ENCODE data around the gene LSR. TPM values are rescaled to one million over a fixed set of nuclear protein-coding genes. Genes with fewer than 3 reads are reported as not detected.
A peak's percentile ranks its signal among the peaks of the same experiment; 100 is the strongest.
"Not testable (repeated sequence)": the region's sequence is repeated elsewhere in the genome, so short reads cannot be mapped to it uniquely, and the experiment has no call there.

The LSR gene
- total RNA-seq, 1 experiment from 2014 or later = 475 TPM

DNA sequence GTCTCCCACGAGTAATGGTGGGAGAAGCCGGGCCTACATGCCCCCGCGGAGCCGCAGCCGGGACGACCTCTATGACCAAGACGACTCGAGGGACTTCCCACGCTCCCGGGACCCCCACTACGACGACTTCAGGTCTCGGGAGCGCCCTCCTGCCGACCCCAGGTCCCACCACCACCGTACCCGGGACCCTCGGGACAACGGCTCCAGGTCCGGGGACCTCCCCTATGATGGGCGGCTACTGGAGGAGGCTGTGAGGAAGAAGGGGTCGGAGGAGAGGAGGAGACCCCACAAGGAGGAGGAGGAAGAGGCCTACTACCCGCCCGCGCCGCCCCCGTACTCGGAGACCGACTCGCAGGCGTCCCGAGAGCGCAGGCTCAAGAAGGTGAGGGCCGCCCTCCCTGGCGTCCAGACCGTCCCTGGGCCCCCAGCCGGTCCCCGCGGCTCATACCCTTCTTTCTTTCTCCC, 18.6 kb downstream of the LSR start:
- peak; percentile 32 for DNase-seq (ENCODE audit: low spot score)

DNA sequence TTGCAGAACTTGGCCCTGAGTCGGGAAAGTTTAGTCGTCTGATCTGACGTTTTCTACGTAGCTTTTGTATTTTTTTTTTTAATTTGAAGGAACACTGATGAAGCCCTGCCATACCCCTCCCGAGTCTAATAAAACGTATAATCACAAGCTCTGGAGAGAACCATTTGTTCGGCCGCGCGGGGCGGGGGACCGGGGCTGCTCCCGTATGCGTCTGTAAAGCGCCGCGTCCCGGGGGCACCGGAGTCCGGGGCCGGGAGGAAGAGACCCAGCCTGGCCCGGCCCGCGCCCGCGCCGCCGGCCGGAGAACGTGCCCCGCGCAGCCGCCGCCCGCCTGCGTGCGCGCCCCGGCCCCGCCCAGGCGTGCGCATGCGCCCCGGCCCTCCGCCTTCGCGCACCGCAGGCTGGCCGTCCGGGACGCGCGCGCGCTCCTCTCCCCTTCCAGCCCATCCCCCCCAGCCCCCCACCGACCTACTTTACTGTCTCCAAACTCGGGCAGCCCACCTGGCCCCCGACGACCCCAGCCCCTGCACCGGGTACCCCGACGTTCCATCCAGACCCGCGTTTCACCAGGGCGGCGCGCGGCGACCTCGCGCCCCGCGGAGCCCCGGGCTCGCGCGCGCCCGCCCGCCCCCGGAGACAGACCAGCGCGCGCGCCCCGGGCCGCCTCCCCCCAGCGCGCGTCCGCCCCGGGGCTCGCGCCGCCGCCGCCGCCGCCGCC, 19.2 kb downstream of the LSR start:
- peak; percentile 81 for DNase-seq (ENCODE audit: low spot score)

DNA sequence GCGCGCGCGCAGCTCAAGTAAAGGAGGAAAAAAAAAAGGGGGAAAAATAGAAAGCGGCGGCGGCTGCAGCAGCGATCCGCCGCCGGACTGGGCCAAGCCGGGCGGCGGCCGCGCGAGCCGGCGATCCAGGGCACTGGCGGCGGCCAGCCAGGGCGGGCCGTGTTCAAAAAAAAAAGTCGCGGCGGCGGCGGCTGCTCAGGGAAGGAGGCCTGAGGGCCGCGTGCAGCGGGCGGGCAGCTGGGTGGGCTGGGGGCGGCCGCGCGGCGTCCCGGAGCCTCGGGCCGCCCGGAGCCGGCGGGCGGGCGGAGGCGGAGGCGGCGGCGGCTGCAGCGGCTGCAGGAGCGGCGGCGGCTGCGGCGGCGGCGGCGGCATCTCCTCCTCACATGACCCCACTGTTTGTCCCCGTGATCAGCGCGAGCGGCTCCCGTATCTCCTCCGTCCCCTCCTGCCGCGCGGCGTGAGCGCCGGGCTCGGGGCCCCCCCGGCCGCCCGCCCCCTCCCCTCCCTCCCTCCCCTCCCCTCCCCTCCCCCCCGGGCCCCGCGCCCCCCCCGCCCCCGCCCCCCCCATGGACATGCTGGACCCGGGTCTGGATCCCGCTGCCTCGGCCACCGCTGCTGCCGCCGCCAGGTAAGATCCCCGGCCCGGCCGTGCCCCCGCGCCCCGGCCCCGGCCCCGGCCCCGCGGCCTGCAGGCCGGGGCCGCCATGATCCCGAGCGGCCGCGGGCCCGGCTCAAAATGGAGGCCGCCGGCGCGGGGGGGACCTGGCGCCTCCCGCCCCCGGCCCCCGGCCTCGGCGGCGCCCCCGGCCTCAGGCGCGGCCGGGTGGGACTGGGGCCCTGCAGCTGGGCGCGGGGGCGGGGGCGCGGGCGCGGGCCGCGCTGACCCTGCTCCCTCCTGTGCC, 20.0 kb downstream of the LSR start, which contains the start of gene USF2:
USF2 (plus strand) TSS at position 427 of the 902 bp plus-strand sequence; CDS start at position 567, 140 bp downstream.
- DNase-seq (ENCODE audit: low spot score) = peak; percentile 74

DNA sequence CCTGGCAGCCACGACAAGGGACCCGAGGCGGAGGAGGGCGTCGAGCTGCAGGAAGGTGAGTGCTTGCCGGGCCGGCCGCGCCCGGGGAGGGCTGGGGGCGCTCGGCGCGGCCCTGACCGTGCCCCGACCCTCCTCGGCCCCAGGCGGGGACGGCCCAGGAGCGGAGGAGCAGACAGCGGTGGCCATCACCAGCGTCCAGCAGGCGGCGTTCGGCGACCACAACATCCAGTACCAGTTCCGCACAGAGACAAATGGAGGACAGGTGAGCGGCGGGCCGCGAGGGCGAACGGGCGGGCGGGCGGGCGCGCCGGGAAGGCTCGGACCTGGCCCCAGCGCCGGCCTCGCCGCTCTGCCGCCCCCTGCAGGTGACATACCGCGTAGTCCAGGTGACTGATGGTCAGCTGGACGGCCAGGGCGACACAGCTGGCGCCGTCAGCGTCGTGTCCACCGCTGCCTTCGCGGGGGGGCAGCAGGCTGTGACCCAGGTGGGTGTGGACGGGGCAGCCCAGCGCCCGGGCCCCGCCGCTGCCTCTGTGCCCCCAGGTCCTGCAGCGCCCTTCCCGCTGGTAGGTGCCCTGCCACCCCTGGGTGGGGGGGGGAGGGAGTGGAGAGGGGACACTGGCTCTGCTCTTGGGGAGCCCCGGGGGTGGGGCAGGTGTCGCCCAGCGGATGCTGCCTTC, 20.8 kb downstream of the LSR start:
- peak; percentile 96 for DNase-seq (ENCODE audit: low spot score)

DNA sequence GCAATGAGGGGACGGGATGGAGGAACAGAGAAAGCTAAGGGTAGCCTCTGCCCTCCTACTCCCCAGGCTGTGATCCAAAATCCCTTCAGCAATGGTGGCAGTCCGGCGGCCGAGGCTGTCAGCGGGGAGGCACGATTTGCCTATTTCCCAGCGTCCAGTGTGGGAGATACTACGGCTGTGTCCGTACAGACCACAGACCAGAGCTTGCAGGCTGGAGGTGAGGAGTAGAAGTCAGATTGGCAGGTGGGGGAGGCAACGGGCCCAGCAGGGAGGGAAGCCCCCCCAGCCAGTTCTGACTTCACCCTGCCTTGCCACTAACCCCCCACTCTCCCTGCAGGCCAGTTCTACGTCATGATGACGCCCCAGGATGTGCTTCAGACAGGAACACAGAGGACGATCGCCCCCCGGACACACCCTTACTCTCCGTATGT, 21.6 kb downstream of the LSR start:
- no peak for DNase-seq (ENCODE audit: low spot score)

DNA sequence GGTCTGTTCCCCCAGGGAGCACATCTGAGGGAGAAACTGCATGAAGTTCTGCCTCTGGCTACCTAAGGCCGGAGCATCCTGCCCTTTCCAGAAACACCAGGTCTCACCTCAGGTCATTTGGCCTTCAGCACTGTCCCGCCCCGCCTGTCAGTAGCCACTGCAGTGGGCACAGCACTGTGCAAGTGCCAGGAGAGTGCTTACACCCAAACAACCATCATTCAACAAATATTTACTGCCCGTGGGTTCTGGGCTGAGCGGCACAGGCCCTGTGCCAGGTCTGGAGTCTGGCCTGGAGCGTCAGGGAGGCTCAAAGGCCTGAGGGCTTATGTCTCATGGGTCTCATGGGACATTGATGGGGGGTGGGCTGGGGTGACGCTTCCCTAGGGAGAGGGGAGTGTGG, 22.7 kb downstream of the LSR start:
- no peak for DNase-seq (ENCODE audit: low spot score)

DNA sequence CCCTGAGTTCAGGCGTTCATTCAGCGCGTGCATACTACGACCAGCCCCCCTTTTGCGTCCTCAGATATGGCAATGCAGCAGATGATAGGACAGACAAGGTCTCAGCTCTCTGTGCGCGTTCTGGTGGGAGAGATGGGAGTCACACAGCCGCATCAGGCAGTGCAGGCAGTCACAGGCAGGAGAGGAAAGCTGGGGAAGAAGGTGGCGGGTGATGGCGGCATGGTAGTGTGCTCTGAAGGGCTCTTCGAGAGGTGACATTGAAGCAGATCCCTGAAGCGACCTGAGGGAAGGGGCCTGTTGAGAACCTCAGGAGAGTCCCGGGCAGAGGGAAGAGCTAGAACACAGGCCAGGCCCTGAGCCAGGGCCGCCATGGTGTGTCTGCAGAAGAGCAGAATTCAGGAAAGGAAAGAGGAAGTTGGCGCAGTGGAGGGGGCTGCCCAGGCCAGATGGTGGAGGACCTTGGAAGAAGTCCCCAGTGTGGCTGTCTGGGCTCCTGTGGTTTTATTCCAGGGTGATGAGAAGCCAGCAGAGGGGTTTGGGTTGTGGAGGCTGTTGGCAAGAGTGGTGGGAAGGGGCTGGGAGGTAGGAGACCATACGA, 23.4 kb downstream of the LSR start:
- DNase-seq (ENCODE audit: low spot score) = no peak

DNA sequence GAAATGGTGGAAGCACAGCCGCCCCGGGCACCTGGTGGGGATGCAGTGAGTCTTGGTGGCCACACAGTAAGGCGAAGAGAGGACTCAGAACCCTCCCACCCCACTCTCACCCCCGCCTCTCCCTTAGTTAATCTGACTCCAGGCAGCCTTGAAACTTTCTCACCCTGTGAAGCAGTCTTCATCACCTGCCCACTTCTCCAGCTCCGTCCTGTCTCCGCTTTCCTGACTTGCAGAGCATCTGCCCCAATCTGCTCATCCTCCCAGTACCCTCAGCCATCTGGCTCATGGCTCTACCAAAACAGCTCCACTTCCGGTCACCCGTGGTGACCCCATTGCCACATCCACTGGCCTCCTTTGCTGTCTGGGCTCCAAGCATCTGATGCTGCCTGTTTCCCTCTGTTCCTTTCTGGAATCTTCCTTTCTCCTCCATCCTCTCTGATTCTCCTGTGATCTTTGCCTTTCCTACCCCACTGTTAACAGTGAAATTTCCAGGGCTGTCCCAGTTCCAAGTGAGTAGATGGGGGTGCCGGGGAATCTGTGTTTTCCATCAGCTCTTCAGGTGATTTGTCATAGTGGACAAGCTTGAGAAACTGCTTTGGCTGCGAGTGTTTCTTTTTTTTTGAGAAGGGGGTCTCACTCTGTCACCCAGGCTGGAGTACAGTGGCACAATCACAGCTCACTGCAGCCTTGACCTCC, 24.3 kb downstream of the LSR start:
- DNase-seq (ENCODE audit: low spot score) = no peak

DNA sequence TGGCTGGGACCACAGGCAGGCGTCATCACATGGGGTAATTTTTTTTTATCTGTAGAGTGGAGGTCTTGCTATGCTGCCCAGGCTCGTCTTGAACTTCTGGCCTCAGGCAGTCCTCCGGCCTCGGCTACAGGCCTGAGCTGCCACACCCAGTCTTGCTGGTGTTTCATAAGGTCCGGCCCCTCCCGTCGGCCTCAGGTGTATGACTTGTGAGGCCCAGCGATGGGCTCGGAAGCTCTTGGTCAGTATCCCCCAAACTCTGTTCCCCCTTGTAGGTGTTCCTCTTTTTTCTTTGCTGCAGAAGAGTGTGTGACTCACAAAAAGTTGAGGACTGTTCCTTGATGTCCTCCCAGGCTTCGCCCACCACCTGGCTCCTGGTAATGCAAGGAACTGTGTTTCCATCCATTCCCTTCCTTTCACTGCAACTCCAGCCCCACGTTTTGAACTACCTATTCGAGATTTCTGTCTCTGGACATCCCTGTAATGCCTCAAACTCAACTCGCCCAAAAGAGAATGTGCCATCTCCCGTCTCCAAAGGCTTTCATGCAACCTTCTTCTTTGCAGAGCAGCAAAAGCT, 25.0 kb downstream of the LSR start:
- no peak for DNase-seq (ENCODE audit: low spot score)

DNA sequence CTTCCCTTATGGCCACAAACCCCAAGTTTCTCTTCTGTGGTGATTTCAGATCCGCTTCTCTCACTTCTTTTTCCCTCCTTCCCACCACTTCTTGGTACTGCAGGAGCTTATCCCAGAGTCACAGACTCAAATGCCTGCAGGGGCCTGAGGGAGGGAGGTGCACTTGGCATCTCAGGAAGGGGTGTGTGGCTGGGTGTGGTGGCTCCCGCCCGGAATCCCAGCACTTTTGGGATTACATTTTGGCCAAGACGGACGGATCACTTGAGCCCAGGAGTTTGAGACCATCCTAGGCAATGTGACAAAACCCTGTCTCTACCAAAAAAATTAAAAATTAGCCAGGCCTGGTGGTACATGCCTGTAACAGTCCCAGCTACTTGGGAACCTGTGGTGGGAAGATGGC, 25.5 kb downstream of the LSR start:
- no peak for DNase-seq (ENCODE audit: low spot score)

DNA sequence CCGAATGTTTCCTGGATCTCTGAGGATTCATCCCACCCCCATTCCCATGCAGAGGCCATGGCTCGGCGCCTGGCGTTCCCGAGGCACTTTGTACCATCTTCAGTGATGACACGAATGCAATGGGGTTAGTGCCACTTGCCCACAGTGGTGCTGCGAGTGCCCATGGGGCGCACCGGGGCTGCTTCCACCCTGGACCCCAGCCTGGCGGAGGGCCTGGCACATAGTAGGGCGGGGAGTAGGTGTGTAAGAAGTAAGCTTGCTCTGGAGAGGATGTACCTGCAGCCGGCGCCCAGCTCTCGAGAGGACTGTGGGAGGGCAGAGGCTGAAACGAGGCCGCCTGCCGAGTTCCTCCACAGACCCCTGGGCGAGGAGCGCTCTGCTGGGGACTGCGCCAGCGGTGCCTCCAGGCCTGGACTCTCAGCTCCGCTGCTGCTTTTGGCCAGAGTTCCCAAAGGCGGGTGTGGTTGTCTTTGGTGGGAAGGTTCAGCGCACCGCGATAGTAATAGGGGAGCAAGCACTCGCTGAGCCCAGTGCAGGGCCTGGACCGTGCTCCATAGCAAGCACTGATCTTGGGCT, 28.0 kb downstream of the LSR start:
- no peak for DNase-seq (ENCODE audit: low spot score)

DNA sequence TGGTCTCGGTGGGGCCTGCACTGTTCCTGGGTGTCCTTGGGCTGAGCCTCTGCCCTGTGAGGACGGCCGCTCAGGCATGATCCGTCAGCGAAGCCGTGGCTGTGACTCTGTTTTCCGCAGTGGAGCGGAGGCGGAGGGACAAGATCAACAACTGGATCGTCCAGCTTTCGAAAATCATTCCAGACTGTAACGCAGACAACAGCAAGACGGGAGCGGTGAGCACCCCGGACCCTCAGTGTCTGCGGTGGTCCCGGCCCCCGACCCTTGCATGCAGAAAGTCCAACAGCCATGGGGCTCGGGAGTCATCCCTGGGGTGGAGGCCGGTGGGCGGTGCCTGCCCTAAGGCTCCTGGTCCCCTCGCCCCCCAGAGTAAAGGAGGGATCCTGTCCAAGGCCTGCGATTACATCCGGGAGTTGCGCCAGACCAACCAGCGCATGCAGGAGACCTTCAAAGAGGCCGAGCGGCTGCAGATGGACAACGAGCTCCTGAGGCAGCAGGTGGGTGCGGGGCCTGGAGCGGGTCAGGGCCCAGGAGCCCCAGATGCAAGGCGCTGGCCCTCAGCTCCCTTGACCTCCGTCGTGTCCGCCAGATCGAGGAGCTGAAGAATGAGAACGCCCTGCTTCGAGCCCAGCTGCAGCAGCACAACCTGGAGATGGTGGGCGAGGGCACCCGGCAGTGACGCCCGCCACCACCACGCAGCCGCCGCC, 29.9 kb downstream of the LSR start:
- no peak for DNase-seq (ENCODE audit: low spot score)

DNA sequence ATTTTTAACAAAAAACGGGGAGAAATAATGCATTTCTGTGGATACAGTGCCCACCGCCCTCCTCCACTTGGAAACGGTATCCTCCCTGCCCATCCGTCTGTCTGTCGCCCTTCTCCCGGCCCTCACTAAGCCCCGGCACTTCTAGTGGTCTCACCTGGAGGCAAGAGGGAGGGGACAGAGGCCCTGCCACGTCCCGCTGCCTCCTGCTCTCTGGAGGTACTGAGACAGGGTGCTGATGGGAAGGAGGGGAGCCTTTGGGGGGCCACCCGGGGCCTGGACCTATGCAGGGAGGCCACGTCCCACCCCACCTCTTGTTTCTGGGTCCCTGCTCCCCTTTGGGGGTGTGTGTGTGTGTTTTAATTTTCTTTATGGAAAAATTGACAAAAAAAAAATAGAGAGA, 30.6 kb downstream of the LSR start:
- no peak for DNase-seq (ENCODE audit: low spot score)

DNA sequence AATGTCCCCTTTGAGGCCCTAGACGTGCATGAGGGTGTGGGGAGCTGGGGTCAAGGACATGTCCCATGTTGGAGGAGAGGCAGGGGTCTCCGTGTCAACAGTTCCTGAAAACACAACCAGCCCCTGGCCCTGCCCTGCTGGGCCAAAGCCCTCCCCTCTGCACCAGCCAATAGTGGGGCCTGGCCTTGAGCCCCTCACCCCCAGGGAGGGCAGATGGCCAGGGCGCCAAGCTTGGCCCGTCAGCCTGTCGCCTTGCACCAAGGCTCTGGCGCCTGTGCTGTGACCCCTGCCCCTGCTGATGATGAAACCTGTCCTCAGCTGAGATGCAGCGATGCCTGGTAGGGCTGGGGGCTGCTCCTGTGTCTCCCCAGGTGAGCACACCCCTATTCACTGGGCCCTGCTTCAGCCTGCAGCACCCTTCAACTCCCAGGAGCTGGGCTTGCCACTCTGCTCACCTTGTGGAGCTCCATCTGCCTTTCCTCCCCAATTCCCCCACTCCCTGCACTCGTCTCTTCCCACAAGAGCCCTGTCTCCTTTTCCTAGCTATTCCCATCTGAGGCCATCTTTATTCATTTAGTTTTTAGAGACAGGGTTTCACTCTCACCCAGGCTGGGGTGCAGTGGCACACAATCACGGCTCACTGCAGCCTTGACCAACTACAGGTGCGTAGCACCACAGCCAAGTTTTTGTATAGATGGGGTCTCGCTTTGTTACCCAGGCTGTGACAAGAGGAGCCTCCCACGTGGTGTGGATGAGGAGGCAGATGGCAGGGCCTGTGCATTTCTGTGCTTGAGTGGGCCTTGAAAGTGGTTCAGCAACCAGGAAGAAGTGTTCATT, 31.4 kb downstream of the LSR start:
- DNase-seq (ENCODE audit: low spot score) = no peak

DNA sequence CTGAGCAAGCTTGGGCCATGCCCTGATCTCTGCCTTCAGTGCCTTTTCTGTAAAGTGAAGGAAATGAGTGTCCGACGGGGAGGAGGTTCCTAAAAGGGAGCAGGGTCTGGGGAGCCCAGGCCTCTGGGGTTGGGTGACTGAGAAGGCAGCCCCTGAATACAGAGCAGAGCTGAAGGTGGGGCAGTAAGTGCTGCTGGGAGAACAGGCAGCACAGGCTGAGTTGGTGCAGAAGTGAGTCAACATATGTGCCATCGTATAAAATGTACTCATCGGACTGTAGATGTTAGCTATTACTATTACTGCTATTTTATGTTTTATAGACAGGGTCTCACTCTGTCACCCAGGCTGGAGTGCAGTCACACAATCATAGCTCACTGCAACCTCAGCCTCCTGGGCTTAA, 32.5 kb downstream of the LSR start:
- no peak for DNase-seq (ENCODE audit: low spot score)

DNA sequence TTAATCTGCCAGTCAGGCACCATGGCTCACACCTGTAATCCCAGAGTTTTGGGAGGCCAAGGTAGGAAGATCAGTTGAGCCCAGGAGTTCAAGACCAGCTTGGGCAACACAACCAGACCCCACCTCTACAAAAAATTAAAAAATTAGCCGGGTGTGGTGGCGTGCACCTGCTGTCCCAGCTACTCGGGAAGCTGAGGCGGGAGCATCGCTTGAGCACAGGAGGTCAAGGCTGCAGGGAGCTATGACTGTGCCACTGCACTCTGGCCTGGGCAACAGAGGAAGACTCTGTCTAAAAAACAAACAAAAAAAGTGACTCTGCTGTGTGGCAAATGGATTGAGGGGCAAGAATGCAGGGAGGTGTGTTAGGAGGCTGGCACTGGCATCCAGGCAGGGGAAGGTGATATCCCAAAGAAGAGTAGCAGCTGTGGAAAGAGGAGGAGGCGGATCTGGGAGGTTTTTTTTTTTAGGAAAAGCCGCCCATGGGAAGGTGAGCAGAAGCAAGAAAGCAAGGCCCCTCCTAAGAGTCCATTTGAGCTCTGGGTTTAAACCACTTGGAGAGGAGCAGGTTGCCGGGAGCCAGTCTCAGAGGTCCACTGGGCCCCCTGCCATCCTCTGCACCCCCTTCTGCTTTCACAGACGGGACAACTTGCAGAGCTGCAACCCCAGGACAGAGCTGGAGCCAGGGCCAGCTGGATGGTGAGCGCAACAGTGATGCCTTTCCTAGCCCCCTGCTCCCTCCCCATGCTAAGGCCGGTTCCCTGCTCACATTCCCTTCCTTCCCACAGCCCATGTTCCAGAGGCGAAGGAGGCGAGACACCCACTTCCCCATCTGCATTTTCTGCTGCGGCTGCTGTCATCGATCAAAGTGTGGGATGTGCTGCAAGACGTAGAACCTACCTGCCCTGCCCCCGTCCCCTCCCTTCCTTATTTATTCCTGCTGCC, 35.6 kb downstream of the LSR start:
- no peak for DNase-seq (ENCODE audit: low spot score)

DNA sequence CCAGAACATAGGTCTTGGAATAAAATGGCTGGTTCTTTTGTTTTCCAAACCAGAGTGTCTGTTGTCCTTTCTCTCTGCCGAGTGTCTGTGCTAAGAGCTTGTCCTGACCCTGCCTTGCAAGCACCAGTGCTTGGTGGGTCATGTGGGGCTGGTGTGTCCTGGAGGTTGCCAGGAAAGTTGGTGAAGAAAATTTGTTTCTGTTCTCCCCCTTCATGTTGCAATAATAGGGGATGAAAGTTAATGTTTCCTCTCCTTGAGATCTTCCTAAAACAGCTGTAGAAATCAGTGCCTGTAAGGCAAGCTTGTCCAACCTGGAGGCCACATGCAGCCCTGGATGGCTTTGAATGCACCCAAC, 36.3 kb downstream of the LSR start:
- DNase-seq (ENCODE audit: low spot score) = no peak

DNA sequence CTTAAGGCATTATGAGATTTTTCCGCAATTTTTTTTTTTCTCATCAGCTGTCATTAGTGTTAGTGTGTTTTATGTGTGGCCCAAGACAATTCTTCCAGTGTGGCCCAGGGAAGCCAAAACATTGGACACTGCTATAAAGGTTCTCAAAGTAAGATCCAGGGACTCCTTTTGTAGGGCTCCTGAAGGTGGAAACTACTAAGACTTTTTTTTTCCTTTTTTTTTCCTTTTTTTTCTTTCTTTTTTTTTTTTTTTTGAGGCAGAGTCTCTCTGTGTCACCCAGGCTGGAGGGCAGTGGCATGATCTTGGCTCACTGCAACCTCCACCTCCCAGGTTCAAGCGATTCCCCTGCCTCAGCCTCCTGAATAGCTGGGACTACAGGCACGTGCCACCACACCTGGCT, 36.7 kb downstream of the LSR start:
- not testable (repeated sequence) for DNase-seq (ENCODE audit: low spot score)
